Progenitor cell of endocrine pancreas (in vitro differentiated cells): ENCODE results near the gene PRSS2. TPM values are rescaled to one million over a fixed set of nuclear protein-coding genes. Genes with fewer than 3 reads are reported as not detected.
"Not testable (repeated sequence)": the region's sequence is repeated elsewhere in the genome, so short reads cannot be mapped to it uniquely, and the experiment has no call there.

Experiments
- DNase-seq: peaks from one replicate; pipeline ENCODE4 v3.0.0; 2021; ENCODE audit warnings: low spot score; ENCODE audit not compliant: unreplicated experiment
- H3K27ac Mint-ChIP-seq: 2 replicates; pipeline ENCODE4 v1.8.0; 2021; ENCODE audit warnings: mild to moderate bottlenecking, moderate library complexity, mixed read lengths
- H3K27me3 Mint-ChIP-seq: 2 replicates; pipeline ENCODE4 v1.8.0; 2021; ENCODE audit warnings: mixed read lengths
- H3K36me3 Mint-ChIP-seq: 2 replicates; pipeline ENCODE4 v1.8.0; 2022; ENCODE audit warnings: mixed read lengths; ENCODE audit not compliant: insufficient read depth
- H3K4me1 Mint-ChIP-seq: 2 replicates; pipeline ENCODE4 v1.8.0; 2021; ENCODE audit warnings: low read depth, mixed read lengths
- H3K4me3 Mint-ChIP-seq: 2 replicates; pipeline ENCODE4 v1.8.0; 2021; ENCODE audit warnings: low read depth, mild to moderate bottlenecking, moderate library complexity, mixed read lengths
- H3K9me3 Mint-ChIP-seq: 2 replicates; pipeline ENCODE4 v1.8.0; 2021; ENCODE audit warnings: low read depth, mixed read lengths
- total RNA-seq: library from RNA; stranded (reverse); gene quantifications from 2 replicates; pipeline ENCODE4 v1.2.1, GENCODE V29; 2021
- TF ChIP-seq, protein P1 (sequence below): fragments of 200-600 bp; sonication (generic); IDR thresholded peaks from one replicate; pipeline ENCODE4 v1.5.0; 2021; ENCODE audit warnings: antibody characterized with exemption, mild to moderate bottlenecking; ENCODE audit not compliant: unreplicated experiment

PRSS2 gene
- total RNA-seq, 1 donor from 2014 or later, result 5.3 TPM

DNA sequence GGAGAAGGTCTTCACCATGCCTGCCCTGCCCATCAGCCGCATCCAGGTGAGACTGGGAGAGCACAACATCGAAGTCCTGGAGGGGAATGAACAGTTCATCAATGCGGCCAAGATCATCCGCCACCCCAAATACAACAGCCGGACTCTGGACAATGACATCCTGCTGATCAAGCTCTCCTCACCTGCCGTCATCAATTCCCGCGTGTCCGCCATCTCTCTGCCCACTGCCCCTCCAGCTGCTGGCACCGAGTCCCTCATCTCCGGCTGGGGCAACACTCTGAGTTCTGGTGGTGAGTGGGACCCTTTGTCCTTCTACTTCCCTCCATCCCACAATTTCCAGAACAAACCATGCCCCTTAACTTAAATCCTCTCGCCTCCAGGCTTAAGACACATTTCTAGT lies 2.5 kb downstream of the PRSS2 start:
- peaks cover 42% of the 10 kb centered on the region for H3K27me3 Mint-ChIP-seq
- no peaks in the 10 kb centered on the region for H3K36me3 Mint-ChIP-seq

DNA sequence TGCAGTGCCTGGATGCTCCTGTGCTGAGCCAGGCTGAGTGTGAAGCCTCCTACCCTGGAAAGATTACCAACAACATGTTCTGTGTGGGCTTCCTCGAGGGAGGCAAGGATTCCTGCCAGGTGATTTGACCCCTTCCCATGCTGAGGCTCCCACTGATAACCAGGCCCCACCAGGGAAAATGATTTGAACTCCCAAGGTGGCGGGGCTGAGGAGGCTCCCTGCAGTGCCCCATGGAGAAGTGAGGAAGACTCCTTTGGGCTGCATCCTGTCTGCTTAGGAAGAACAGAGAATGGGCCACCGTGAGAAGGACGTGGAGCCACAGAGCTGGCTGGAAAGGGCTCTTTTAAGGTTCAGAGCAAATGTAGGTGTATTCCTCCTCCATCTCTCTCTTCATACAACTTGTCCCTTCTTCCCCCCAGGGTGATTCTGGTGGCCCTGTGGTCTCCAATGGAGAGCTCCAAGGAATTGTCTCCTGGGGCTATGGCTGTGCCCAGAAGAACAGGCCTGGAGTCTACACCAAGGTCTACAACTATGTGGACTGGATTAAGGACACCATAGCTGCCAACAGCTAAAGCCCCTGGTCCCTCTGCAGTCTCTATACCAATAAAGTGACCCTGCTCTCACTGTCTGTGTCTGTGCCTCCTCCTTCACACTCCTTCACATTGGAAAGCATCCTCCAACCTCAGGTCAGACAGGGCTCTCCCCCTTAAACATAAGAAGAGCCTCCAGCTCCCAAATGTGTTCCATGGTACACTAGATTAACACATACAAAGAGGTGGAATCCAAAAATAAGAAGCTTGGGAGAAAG lies 3.4 kb downstream of the PRSS2 start:
- Mint-ChIP-seq H3K4me1 (peaks cover 9% of the 10 kb centered on the region), H3K27ac (peak overlapping the region; percentile 10), H3K27me3 (peaks cover 35% of the 10 kb centered on the region), H3K9me3 (peaks cover 7% of the 10 kb centered on the region), H3K4me3 (no peak overlapping the region), H3K36me3 (no peaks in the 10 kb centered on the region)
- TF ChIP-seq, protein P1, sequence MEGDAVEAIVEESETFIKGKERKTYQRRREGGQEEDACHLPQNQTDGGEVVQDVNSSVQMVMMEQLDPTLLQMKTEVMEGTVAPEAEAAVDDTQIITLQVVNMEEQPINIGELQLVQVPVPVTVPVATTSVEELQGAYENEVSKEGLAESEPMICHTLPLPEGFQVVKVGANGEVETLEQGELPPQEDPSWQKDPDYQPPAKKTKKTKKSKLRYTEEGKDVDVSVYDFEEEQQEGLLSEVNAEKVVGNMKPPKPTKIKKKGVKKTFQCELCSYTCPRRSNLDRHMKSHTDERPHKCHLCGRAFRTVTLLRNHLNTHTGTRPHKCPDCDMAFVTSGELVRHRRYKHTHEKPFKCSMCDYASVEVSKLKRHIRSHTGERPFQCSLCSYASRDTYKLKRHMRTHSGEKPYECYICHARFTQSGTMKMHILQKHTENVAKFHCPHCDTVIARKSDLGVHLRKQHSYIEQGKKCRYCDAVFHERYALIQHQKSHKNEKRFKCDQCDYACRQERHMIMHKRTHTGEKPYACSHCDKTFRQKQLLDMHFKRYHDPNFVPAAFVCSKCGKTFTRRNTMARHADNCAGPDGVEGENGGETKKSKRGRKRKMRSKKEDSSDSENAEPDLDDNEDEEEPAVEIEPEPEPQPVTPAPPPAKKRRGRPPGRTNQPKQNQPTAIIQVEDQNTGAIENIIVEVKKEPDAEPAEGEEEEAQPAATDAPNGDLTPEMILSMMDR, result no peak
- no peak for DNase-seq

More for the DNA sequence above, 2.5 kb downstream of the PRSS2 start:
- TF ChIP-seq, protein P1, result no peak
- H3K4me1 Mint-ChIP-seq, result peaks cover 7% of the 10 kb centered on the region
- H3K9me3 Mint-ChIP-seq, result peaks cover 7% of the 10 kb centered on the region
- no peak for DNase-seq
- H3K27ac Mint-ChIP-seq, result no peak overlapping the region
- no peak overlapping the region for H3K4me3 Mint-ChIP-seq

DNA sequence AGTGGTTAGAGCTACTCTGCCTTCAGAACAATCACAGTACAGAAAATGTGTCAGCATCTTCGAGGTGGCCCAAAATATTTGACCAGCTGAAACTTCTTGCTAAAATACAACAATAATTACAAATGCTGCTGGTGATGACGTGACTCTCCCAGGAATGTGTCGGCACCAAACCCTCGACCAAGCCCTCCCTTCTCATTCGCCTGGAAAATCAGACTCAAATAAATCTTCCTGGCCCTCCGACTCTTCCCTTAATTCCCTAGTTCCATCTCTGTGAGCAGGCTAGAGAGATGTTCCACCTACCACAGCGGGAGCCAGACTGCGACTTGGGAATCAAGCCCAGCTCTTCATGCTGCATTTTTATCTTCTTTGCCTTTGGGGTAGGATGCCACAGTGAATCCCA lies 4.1 kb downstream of the PRSS2 start:
- H3K4me1 Mint-ChIP-seq, result peaks cover 9% of the 10 kb centered on the region
- DNase-seq, result no peak
- H3K4me3 Mint-ChIP-seq, result no peak overlapping the region
- H3K27me3 Mint-ChIP-seq, result peaks cover 30% of the 10 kb centered on the region
- TF ChIP-seq, protein P1, result no peak
- no peak overlapping the region for H3K27ac Mint-ChIP-seq
- H3K36me3 Mint-ChIP-seq, result no peaks in the 10 kb centered on the region
- peaks cover 7% of the 10 kb centered on the region for H3K9me3 Mint-ChIP-seq

DNA sequence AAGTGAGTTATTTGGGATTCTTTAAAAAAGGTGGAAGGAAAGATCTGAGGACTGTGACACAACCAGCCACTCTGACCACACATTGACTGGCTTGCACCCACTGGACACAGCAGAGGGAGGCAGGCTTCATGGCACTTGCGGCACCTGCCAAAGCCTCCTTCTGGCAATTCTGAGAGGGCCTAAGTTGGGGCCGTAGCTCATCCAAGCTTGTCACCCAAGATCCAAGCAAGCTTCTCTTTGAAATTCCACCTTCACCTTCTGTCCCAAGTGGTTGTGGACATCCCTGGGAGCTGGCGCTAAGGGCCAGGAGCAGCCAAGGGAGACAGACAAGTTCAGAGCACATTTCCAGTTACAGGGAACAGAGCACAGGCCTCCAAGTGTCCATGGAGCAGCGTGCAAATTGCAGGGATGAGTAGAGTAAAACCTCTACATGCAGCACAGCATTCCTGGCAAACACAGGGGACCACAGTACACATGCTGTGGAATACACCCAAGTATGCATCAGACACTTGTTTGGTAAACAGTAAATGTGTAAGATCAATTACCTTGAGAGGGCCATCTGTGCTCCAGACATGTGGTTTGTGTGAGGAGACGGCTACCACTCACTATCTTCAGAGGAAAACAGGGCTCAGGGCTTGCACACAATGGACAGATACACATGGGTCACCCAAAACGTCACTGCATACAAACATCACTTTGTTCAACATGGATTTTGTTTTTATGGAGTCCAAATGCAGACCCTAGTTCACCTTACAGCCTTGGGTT lies 4.8 kb downstream of the PRSS2 start:
- H3K36me3 Mint-ChIP-seq, H3K4me1 Mint-ChIP-seq, H3K27ac Mint-ChIP-seq, H3K9me3 Mint-ChIP-seq, DNase-seq, H3K4me3 Mint-ChIP-seq: not testable (repeated sequence)
- H3K27me3 Mint-ChIP-seq, result peaks cover 29% of the 10 kb centered on the region

DNA sequence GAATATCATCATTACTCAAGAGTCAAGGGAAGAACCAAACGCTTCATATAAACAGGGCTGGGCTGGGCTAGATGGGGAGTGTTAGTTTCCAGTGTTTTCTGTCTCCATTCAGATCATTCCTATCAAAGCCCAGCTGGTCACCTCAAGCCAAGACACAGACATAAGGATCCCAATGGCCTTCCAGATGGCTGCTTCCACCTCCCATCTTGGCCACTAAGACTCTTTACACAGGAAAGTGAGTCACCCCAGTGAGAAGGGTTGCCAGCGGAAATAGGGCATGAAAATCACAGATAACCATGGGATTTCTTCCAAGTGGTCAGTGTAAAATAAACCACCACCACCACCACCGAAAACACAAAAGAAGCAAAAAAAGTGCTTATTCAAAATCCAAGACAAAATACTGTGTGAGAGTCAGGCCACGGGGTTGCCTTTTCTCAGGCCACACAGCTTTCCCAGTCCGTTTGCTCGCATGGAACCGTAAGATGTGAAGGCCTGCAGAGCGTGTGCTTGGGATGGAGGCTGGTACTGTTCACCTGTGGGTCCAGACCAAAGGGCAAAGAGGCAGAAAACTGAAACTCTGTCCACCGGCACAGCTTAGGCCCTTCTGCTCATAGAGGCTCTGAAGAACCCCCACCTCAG lies 5.6 kb downstream of the PRSS2 start:
- TF ChIP-seq, protein P1, result no peak
- no peaks in the 10 kb centered on the region for H3K36me3 Mint-ChIP-seq
- peaks cover 7% of the 10 kb centered on the region for H3K9me3 Mint-ChIP-seq
- no peak for DNase-seq
- H3K4me1 Mint-ChIP-seq, result peaks cover 6% of the 10 kb centered on the region
- no peak overlapping the region for H3K4me3 Mint-ChIP-seq
- H3K27me3 Mint-ChIP-seq, result peaks cover 25% of the 10 kb centered on the region
- H3K27ac Mint-ChIP-seq, result no peak overlapping the region

DNA sequence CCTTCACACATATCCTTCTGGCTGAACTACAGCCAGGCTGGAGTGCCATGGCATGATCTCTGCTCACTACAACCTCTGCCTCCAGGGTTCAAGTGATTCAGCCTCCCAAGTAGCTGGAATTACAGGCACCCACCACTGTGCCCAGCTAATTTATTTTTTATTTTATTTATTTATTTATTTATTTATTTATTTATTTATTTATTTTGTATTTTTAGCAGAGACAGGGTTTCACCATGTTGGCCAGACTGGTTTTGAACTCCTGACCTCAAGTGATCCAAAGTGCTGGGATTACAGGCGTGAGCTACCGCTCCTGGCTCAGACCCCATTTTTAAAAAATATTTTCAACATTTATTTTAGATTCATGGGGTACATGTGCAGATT lies 6.1 kb downstream of the PRSS2 start:
- H3K4me3 Mint-ChIP-seq, DNase-seq, H3K4me1 Mint-ChIP-seq, H3K9me3 Mint-ChIP-seq, H3K27ac Mint-ChIP-seq, H3K36me3 Mint-ChIP-seq: not testable (repeated sequence)
- H3K27me3 Mint-ChIP-seq, result peaks cover 26% of the 10 kb centered on the region
